ENCODE data around the gene SMIM5. TPM values are rescaled to one million over a fixed set of nuclear protein-coding genes. Genes with fewer than 3 reads are reported as not detected.

SMIM5 gene
- total and polyA plus RNA-seq, 9 of the 15 experiments (the other 6 are each of a cell fraction or from before 2014, with no cell fraction given) = 0.08 TPM; not detected in 8

- TF ChIP-seq BRF2 (IDR thresholded peaks at IDR 0.05; ENCODE audit: borderline replicate concordance, insufficient read depth, insufficient read length) = no peak
- no peak for TF ChIP-seq CREB5 (CRISPR knock-in tag; IDR thresholded peaks at IDR 0.05)
- TF ChIP-seq BCL6 (CRISPR knock-in tag; IDR thresholded peaks at IDR 0.05) = no peak
- no peak for TF ChIP-seq KDM2B (CRISPR knock-in tag; IDR thresholded peaks at IDR 0.05)
- peak; percentile 58 for TF ChIP-seq SAP30 (IDR thresholded peaks at IDR 0.05; ENCODE audit: borderline replicate concordance, insufficient read depth, low read depth, low read length, poor library complexity, severe bottlenecking)
- TF ChIP-seq TEAD1 (CRISPR knock-in tag; IDR thresholded peaks at IDR 0.05) = peak in 1 of 2 experiments; percentile 68; a peak in 1 of 4 replicates
- TF ChIP-seq SRSF9 (IDR thresholded peaks at IDR 0.05; ENCODE audit: borderline replicate concordance, low read depth, low read length) = no peak
- peak; percentile 87 for TF ChIP-seq PML (IDR thresholded peaks at IDR 0.05; ENCODE audit: low read length)
- TF ChIP-seq ARID2 (IDR thresholded peaks at IDR 0.05) = no peak
- no peak for TF ChIP-seq WHSC1 (IDR thresholded peaks at IDR 0.05; ENCODE audit: low read length)
- no peak for TF ChIP-seq E2F5 (CRISPR knock-in tag; IDR thresholded peaks at IDR 0.05)
- TF ChIP-seq TFAM (CRISPR knock-in tag; conservative IDR thresholded peaks at IDR 0.05) = no peak
- TF ChIP-seq HNRNPLL (IDR thresholded peaks at IDR 0.05; ENCODE audit: low read depth, low read length, poor library complexity, severe bottlenecking) = no peak
- TF ChIP-seq LCOR (CRISPR knock-in tag; IDR thresholded peaks at IDR 0.05) = no peak
- no peak for TF ChIP-seq NCOR1 (IDR thresholded peaks at IDR 0.05)
- TF ChIP-seq MAFG (tag; conservative IDR thresholded peaks at IDR 0.05) = no peak
- TF ChIP-seq PHF20 (IDR thresholded peaks at IDR 0.05; ENCODE audit: partially characterized antibody) = peak; percentile 99
- no peak for TF ChIP-seq PTBP1 (IDR thresholded peaks at IDR 0.05; ENCODE audit: low read depth, low read length)
- TF ChIP-seq FOSL1 (tag; conservative IDR thresholded peaks at IDR 0.05) = peak; percentile 66
- TF ChIP-seq BACH1 (tag; IDR thresholded peaks at IDR 0.05) = peak; percentile 77
- TF ChIP-seq MEF2A (IDR thresholded peaks at IDR 0.05; ENCODE audit: control insufficient read depth, low read depth, low read length) = no peak
- no peak for TF ChIP-seq CREB3 (tag; conservative IDR thresholded peaks at IDR 0.05; ENCODE audit: low read depth)
- no peak for TF ChIP-seq ZNF354B (CRISPR knock-in tag; IDR thresholded peaks at IDR 0.05)
- TF ChIP-seq NRF1 (conservative IDR thresholded peaks at IDR 0.05 in 1 of 2, IDR thresholded peaks at IDR 0.05 in 1 of 2) = peak; percentile 79 to 82
- TF ChIP-seq SRF (CRISPR knock-in tag; IDR thresholded peaks at IDR 0.05) = no peak; a peak in 1 of 4 replicates
Measured at GRCh38 chr17:75666959-75667790, 33.9 kb downstream of the SMIM5 start, which contains the start of the genes RECQL5 and SAP30BP (continued).
